ENCODE measurements around the gene SUSD3. TPM values are rescaled to one million over a fixed set of nuclear protein-coding genes. Genes with fewer than 3 reads are reported as not detected.
"Not testable (repeated sequence)": the region's sequence is repeated elsewhere in the genome, so short reads cannot be mapped to it uniquely, and the experiment has no call there.

The SUSD3 gene
- total RNA-seq, 2 donors from 2014 or later, result 0.67 to 3.3 TPM

GRCh38 chr9:93112864-93113389 is 54.4 kb downstream of the SUSD3 start:
- no peak overlapping the region for H3K4me3 Mint-ChIP-seq

DNA sequence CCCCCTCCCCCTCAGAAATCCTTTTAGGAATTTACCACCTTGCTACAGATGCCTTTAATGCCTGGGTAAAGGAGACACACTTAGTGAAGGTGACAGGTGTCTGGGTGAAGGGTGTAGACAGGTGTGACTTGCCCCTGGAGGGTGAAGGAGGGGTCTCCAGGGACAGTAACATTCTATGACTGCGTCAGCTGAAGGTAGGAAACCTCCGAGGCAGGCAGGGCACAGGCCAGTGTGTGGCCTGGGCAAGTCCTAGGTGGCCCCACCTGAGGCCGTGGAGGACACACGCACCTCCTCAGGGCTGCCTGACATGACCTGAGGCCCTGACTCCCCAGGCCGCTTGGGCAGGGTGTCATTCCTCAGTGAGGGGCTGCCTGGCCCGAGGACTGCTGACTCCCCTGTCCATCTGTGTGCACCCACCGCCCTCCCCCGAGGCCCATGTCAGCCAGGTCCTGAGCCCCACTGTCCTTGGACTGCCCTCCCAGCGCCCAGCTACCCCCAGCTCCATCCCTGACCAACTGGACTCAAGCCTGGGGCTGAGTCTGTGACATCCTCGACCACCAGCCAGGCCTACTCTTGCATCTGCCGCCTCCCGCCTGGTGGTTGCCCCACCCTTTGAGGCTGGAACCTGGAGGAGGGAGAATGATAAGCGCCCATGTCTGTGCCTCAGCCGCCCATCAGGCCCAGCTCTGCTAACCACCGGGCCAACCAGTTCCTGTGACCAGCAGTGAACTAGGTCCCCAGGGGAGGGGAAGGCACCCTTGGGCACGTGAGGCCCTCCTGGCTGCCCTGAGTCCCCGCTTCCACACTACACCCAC is 55.9 kb downstream of the SUSD3 start:
- no peaks in the 10 kb centered on the region for H3K27me3 Mint-ChIP-seq
- peaks cover 4% of the 10 kb centered on the region for H3K36me3 Mint-ChIP-seq
- H3K4me3 Mint-ChIP-seq, result no peak overlapping the region
- DNase-seq (ENCODE audit: low spot score) (peak; percentile 51), ATAC-seq (no peak)
- peak overlapping the region; percentile 51 to 82 for H3K27ac Mint-ChIP-seq
- peaks cover 21 to 23% of the 10 kb centered on the region in 2 donors for H3K4me1 Mint-ChIP-seq (ENCODE audit: low read depth in 2 of 2)
- no peaks in the 10 kb centered on the region for H3K9me3 Mint-ChIP-seq

More at GRCh38 chr9:93112864-93113389, 54.4 kb downstream of the SUSD3 start:
- H3K27ac Mint-ChIP-seq, result no peak overlapping the region
- H3K36me3 Mint-ChIP-seq, result peaks cover 4% of the 10 kb centered on the region
- DNase-seq (ENCODE audit: low spot score) (peak; percentile 44), ATAC-seq (no peak)
- H3K27me3 Mint-ChIP-seq, result no peaks in the 10 kb centered on the region
- H3K9me3 Mint-ChIP-seq, result no peaks in the 10 kb centered on the region
- peaks cover 15 to 23% of the 10 kb centered on the region in 2 donors for H3K4me1 Mint-ChIP-seq (ENCODE audit: low read depth in 2 of 2)

DNA sequence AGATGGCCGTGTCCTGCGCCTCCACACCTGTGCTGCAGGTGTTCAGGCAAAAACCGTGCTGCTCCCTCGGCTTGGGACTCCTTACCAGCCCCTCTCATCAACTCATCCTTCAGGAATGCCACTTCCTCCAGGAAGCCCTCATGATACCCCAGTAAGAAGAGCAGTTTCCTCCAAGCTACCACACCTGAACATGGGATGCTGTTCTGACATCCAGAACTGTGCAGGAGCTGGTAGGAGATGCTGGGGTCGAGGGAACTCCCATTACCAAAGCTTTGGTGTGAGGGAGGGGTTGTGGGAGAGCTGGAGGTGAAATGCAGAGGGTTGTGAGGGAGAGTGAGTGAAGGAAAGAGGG is 56.5 kb downstream of the SUSD3 start:
- peak overlapping the region; percentile 51 to 82 for H3K27ac Mint-ChIP-seq

DNA sequence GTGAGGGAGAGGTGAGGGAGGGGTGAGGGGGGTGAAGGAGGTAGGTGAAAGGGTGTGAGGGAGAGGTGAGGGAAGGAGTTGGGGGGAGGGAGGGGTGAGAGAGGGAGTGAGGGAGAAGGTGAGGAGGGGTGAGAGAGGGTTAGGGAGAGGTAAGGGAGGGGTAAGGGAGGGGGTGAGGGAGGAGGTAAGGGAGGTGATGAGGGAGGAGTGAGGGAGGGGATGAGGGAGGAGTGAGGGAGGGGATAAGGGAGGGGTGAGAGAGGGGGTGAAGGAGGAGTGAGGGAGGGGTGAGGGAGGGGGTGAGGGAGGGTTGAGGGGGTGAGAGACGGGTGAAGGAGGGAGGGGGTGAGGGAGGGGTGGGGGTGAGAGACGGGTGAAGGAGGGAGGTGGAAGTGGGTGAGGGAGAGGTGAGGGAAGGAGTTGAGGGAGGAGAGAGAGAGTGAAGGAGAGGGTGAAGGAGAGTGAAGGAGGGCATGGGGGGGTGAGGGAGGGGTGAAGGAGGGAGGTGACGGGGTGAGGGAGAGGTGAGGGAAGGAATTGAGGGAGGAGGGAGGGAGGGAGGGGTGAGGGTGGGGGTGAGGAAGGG is 57.1 kb downstream of the SUSD3 start:
- Mint-ChIP-seq H3K9me3 (no peaks in the 10 kb centered on the region), H3K27ac (peak overlapping the region in 1 of 2 donors; percentile 82), H3K36me3 (peaks cover 4% of the 10 kb centered on the region), H3K27me3 (no peaks in the 10 kb centered on the region), H3K4me3 (no peak overlapping the region), H3K4me1 (ENCODE audit: low read depth in 2 of 2) (peaks cover 30% of the 10 kb centered on the region in 2 donors)
- ATAC-seq (no peak), DNase-seq (ENCODE audit: low spot score) (peak; percentile 18)

More for the DNA sequence above, 56.5 kb downstream of the SUSD3 start:
- peaks cover 24 to 25% of the 10 kb centered on the region in 2 donors for H3K4me1 Mint-ChIP-seq (ENCODE audit: low read depth in 2 of 2)
- DNase-seq (ENCODE audit: low spot score), result no peak
- H3K27me3 Mint-ChIP-seq, result no peaks in the 10 kb centered on the region
- no peaks in the 10 kb centered on the region for H3K9me3 Mint-ChIP-seq
- peaks cover 4% of the 10 kb centered on the region for H3K36me3 Mint-ChIP-seq
- ATAC-seq, result no peak
- no peak overlapping the region for H3K4me3 Mint-ChIP-seq

DNA sequence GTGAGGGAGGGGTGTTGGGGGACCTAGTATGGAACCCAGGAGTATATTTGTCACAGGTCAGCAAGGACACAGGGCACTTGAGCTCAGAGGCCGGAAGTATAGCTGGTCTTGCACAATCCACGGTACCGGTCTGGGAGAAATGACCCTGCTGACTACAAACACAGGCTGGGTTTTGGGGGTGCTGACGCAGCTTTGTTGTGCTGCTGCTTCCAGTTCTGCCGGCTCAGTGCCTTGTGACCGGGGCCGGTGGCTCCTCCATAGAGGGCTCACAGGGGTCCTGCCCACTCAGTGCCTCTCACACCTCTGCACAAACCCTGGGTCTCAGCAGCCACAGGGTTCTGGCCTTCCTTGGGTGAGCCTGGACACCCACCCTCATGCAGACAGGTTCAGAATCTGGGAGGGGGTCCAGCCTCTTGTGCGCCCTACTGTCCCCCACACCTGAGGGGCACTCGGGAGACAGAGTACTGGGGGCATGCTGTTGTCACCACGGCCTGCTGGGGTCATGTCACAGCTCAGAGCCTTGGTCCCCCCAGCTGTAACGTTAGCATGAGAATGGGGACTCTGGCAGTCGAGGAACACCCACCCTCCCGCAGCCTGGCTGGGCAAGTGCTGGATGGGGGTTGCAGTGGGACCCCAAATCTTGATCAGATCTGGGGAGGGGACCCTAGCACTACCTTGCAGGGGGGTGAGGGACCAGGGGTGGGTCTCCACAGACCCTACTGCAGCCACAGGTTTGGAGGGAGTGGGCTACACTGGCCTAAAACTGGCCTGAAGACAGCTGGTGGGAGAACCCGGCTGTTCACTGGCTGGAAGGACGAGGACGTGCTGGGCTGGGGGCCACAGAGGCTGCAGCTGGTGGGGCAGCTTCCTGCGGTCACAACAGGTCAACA is 57.8 kb downstream of the SUSD3 start:
- H3K4me3 Mint-ChIP-seq, result no peak overlapping the region
- H3K27me3 Mint-ChIP-seq, result no peaks in the 10 kb centered on the region
- H3K9me3 Mint-ChIP-seq, result no peaks in the 10 kb centered on the region
- ATAC-seq (no peak), DNase-seq (ENCODE audit: low spot score) (peak; percentile 64)
- no peaks in the 10 kb centered on the region for H3K36me3 Mint-ChIP-seq
- no peak overlapping the region for H3K27ac Mint-ChIP-seq
- H3K4me1 Mint-ChIP-seq (ENCODE audit: low read depth in 2 of 2), result peaks cover 28 to 31% of the 10 kb centered on the region in 2 donors

DNA sequence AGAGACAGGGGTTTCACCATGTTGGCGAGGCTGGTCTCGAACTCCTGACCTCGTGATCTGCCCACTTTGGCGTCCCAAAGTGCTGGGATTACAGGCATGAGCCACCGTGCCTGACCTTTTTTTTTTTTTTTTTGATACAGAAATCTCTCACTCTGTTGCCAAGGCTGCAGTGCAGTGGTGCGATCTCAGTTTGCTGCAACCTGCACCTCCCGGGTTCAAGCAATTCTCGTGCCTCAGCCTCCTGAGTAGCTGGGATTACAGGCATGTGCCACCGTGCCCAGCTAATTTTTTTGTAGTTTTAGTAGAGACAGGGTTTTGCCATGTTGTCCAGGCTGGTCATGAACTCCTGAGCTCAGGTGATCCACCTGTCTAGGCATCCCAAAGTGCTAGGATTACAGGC is 59.0 kb downstream of the SUSD3 start:
- not testable (repeated sequence) for H3K9me3 Mint-ChIP-seq; H3K36me3 Mint-ChIP-seq; H3K4me3 Mint-ChIP-seq; ATAC-seq; H3K27me3 Mint-ChIP-seq; DNase-seq (ENCODE audit: low spot score)
- Mint-ChIP-seq H3K4me1 (ENCODE audit: low read depth in 2 of 2) (peaks cover 26 to 31% of the 10 kb centered on the region in 2 donors), H3K27ac (peak overlapping the region in 1 of 2 donors; percentile 29)

DNA sequence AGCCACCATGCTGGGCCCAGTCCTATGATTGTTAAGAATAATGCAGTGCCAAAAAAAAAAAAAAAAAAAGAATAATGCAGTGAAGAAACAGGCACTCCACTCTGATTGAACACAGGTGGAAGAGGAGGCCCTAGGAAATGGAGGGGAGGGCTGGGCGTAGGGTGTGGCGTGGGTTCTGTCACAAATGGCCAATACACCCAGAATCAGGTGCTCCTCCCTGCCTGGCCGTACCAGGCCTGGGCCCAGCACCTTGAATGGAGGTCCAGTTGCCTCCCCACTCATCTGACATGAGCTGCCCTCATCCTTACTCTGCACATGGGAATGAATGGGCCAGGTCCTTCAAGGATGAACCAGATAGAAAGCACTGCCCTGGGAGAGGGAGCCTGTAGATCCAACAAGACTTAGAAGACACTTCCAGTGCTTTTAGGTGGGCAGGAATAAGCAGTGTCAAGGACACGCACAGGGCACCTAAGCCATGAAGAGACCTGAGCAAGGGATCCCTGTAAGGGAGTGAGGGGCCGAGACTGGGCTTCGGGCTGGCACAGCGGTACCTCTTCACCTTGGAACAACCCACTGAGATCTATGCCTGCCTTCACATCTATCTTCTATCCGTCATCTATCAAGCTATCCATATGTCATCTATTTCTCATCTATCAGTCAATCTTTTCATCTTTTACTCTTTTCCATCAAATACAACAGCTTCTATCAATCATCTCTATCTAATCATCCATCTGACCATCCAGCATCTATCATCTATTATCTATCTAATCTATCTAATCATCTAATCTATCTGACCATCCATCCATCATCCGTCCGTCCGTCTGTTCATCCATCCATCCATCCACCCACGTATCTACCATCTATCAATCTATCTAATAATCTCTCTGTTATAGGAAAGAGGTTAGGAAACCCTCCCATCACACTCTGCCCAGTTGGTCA is 59.7 kb downstream of the SUSD3 start:
- DNase-seq (ENCODE audit: low spot score) (peak; percentile 38), ATAC-seq (no peak)
- no peaks in the 10 kb centered on the region for H3K36me3 Mint-ChIP-seq
- no peaks in the 10 kb centered on the region for H3K9me3 Mint-ChIP-seq
- H3K27ac Mint-ChIP-seq, result peak overlapping the region; percentile 29 to 81
- peak overlapping the region; percentile 1 for H3K4me3 Mint-ChIP-seq
- no peaks in the 10 kb centered on the region for H3K27me3 Mint-ChIP-seq
- H3K4me1 Mint-ChIP-seq (ENCODE audit: low read depth in 2 of 2), result peaks cover 26 to 31% of the 10 kb centered on the region in 2 donors

DNA sequence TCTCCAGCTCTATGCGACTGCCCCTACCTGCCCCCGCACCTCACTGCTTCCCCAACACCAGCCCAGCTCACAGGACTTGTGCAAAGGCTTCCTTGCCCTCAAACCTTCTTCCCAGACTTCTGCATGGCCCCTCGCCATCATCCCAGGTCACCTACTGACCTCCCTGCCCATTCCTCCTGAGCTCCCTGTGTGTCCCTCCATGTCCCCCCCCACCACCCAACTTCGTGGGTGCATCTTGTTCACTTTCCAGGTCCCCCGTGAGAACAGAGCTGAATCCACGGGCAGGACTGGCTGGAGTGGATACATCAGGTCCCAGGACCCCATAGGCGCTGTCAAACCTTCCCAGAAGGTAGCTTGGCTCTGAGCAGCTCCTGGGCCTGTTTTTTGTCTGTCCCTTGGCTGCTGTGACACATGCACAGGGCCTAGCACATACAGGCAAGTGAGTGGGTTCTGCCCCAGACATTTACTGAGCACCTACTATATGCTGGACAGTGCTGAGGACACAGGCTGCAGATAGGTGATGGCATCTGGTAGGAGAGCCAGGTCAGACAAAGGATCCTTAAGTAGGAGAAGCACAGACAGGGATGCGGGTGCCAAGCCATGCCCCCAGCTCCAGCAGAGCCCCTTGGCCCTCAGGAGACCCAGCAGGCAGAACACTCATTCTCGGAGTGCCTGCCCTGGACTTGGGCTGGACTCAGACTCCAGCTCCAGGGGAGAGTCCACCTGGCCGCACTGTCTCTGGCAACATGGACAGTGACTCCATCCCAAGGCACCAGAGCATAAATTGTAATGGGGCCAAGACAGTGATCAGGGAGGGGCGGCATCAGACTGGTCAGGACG is 60.6 kb downstream of the SUSD3 start:
- ATAC-seq, result no peak
- no peak overlapping the region for H3K4me3 Mint-ChIP-seq
- H3K4me1 Mint-ChIP-seq (ENCODE audit: low read depth in 2 of 2), result peaks cover 26 to 31% of the 10 kb centered on the region in 2 donors

GRCh38 chr9:93119703-93119952 is 61.1 kb downstream of the SUSD3 start:
- Mint-ChIP-seq H3K4me3 (peak overlapping the region; percentile 62), H3K9me3 (no peaks in the 10 kb centered on the region), H3K27ac (peak overlapping the region; percentile 81 to 92), H3K4me1 (ENCODE audit: low read depth in 2 of 2) (peaks cover 25 to 32% of the 10 kb centered on the region in 2 donors), H3K36me3 (no peaks in the 10 kb centered on the region), H3K27me3 (no peaks in the 10 kb centered on the region)
- ATAC-seq (no peak), DNase-seq (ENCODE audit: low spot score) (no peak)

More for the DNA sequence above, 60.6 kb downstream of the SUSD3 start:
- peak; percentile 61 for DNase-seq (ENCODE audit: low spot score)
- no peaks in the 10 kb centered on the region for H3K9me3 Mint-ChIP-seq
- H3K27me3 Mint-ChIP-seq, result no peaks in the 10 kb centered on the region
- H3K27ac Mint-ChIP-seq, result peak overlapping the region; percentile 81 to 92
- H3K36me3 Mint-ChIP-seq, result no peaks in the 10 kb centered on the region

DNA sequence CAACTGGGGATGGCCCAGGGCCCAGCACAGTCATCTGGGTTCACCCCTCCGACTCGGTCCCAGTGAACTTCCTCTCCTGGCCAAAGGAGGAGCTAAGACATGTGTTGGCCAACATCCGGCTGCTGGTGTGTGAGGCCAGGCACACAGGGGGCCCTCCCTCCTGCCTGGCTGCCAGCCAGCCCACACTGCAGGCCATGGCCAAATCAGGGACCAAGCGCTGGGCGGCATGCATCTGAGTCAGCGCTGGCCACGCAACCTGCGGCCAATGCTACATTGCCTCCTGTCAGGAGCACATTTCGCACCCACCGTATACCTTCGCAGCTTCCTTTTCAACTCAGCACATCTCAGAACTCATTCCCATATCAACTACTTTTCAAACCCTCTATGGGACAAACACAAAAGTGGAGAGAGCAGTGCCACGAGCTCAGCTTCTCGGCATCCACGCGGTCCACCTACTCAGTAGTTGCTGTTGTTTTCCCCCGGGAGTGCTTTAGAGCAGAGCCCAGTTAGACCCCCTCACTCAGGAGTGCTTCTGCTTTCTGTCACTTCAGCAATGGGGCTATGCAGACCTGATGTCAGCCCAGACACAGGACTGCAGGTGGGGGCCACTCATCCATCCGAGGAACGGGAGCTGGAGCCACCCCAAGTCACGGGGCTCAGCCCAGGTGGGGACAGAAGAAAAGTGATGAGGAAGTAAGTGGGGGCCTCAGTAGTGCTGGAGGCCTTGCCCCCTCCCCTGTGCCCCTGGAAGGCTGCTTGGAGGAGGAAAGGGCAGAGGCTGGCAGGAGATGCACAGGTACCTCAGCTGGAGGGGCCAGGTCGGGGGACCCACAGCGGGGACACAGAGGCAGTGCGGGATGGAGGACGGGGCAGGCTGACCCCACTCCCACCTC is 61.7 kb downstream of the SUSD3 start:
- peak overlapping the region; percentile 62 for H3K4me3 Mint-ChIP-seq
- peak; percentile 96 to 98 for ATAC-seq
- H3K27me3 Mint-ChIP-seq, result no peaks in the 10 kb centered on the region
- DNase-seq (ENCODE audit: low spot score), result peak; percentile 93
- peaks cover 23 to 30% of the 10 kb centered on the region in 2 donors for H3K4me1 Mint-ChIP-seq (ENCODE audit: low read depth in 2 of 2)
- H3K36me3 Mint-ChIP-seq, result no peaks in the 10 kb centered on the region
- H3K9me3 Mint-ChIP-seq, result no peaks in the 10 kb centered on the region
- peak overlapping the region; percentile 81 to 92 for H3K27ac Mint-ChIP-seq

DNA sequence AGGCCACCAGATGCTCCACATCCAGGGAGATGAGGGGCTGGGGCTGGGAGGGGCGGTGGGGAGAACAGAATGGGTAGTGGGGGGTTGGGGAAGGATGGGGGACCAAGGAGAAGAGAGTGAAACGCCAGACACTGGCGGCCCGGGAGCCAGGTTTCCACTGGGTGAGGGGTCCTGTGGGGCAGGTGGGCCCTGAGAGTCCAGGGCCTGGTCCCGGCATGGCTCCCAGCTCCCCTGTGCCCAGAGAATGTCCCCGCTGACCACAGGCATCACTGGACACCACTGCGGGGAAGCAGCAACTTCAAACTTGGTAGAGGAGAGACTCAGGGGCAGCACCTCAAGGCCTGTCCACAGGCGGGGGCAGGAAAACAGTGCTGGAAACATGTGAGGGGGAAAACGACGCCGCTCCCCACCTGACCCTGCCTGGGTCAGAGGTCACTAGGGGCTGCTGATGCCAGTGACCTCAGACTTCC is 62.4 kb downstream of the SUSD3 start:
- DNase-seq (ENCODE audit: low spot score) (peak; percentile 53), ATAC-seq (no peak)
- Mint-ChIP-seq H3K27me3 (no peaks in the 10 kb centered on the region), H3K4me3 (no peak overlapping the region), H3K36me3 (no peaks in the 10 kb centered on the region), H3K9me3 (no peaks in the 10 kb centered on the region), H3K27ac (peak overlapping the region; percentile 81 to 92), H3K4me1 (ENCODE audit: low read depth in 2 of 2) (peaks cover 26 to 33% of the 10 kb centered on the region in 2 donors)
